HUES6 (cell line): ENCODE results near the gene CARTPT.

Source experiments
- H3K27ac ChIP-seq: 2 replicates; pipeline ENCODE4 v1.7.0; 2013; ENCODE audit warnings: low read depth, mild to moderate bottlenecking, low read length, inconsistent platforms
- H3K27me3 ChIP-seq: 2 replicates; pipeline ENCODE4 v1.6.1; 2013; ENCODE audit warnings: low read length; ENCODE audit not compliant: control insufficient read depth, insufficient read depth
- H3K36me3 ChIP-seq: 2 replicates; pipeline ENCODE4 v1.6.1; 2013; ENCODE audit warnings: low read length; ENCODE audit not compliant: control insufficient read depth, insufficient read depth
- H3K4me1 ChIP-seq: 2 replicates; pipeline ENCODE4 v1.6.1; 2013; ENCODE audit warnings: low read length; ENCODE audit not compliant: control insufficient read depth, insufficient read depth
- H3K4me3 ChIP-seq: 2 replicates; pipeline ENCODE4 v1.5.1; 2013; ENCODE audit warnings: low read depth, low read length
- H3K9ac ChIP-seq: one replicate; pipeline ENCODE4 v1.6.1; 2013; ENCODE audit warnings: mild to moderate bottlenecking, low read length
- H3K9me3 ChIP-seq: 2 replicates; pipeline ENCODE4 v1.6.1; 2013; ENCODE audit warnings: low read depth, low read length; ENCODE audit not compliant: control insufficient read depth, insufficient read depth

The CARTPT gene

GRCh38 chr5:71719063-71719964, at the start of gene CARTPT:
CARTPT (plus strand) TSS chr5:71719275; CDS start chr5:71719294, 19 bp downstream.
- Histone ChIP-seq H3K36me3 (no peaks in the 10 kb centered on the region), H3K9ac (no peak within 1 kb of the TSS), H3K27ac (no peak within 1 kb of the TSS), H3K27me3 (peaks cover 89% of the 10 kb centered on the region), H3K4me1 (no peaks in the 10 kb centered on the region), H3K4me3 (peak within 1 kb of the TSS; percentile 30; the same call in 1 of the 2 replicates), H3K9me3 (no peaks in the 10 kb centered on the region)

DNA sequence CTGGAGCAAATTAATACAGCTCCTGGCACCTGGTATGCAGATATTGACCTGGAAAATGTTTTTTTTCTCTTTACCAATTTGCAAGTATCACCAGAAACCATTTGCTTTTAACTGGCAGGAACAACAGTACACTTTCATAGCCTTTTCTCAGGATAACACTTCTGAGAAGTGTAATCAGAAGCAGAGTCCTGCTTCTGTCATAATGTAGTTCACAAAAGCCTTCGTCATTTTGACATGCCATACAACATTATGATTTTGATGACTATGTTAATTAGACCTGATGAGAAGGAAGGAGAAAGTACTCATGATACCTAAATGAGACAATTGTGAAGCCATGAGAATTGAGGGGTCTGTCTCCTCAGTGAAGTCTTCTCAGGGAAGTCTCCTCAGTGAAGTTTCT, 41.1 kb upstream of the CARTPT start:
- Histone ChIP-seq H3K4me3 (no peak overlapping the region), H3K27me3 (peaks cover 3% of the 10 kb centered on the region; the same call in 1 of the 2 replicates), H3K27ac (no peak overlapping the region), H3K9ac (no peak overlapping the region), H3K4me1 (no peaks in the 10 kb centered on the region), H3K9me3 (no peaks in the 10 kb centered on the region), H3K36me3 (no peaks in the 10 kb centered on the region)

DNA sequence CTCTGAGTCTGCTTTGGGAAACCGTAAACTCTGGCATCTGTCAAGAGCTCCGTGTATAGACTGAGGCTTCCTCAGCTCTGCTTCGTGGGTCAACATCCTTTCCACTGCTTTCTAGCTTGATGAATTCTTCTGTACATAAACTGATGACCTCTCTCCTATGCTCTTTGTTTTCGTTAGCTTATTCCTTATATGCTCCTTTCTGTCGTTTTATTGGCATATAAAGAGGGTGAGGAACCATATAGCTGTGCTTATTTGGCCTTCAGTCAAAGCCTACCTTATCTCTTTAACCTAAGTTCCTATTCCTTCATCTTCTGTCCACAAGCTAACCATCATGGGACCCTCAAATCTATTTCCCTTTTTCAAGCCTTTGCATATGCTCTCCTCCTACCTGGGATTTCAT, 39.4 kb upstream of the CARTPT start:
- Histone ChIP-seq H3K36me3 (no peaks in the 10 kb centered on the region), H3K27ac (no peak overlapping the region), H3K9me3 (no peaks in the 10 kb centered on the region), H3K9ac (no peak overlapping the region), H3K27me3 (peaks cover 3% of the 10 kb centered on the region; the same call in 1 of the 2 replicates), H3K4me1 (no peaks in the 10 kb centered on the region), H3K4me3 (no peak overlapping the region)

DNA sequence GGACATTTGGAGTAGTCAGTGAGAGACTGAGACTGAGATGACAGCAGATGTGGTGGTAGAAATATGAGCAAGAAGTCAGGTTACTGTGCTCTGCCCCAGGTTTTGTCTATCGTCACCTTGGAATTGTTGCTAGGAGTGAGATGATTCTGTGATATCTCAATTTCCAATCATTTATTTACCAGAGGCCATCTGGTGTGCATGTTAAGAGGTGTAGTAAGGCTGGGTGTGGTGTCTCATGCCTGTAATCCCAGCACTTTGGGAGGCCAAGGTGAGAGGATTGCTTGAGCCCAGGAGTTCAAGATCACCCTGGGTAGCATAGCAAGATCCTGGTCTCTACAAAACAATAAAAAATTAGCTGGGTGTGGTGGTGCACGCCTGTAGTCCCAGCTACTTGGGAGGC, 38.6 kb upstream of the CARTPT start:
- H3K4me1 ChIP-seq = no peaks in the 10 kb centered on the region
- peaks cover 3% of the 10 kb centered on the region; the same call in 1 of the 2 replicates for H3K27me3 ChIP-seq
- H3K27ac ChIP-seq = no peak overlapping the region
- no peak overlapping the region for H3K9ac ChIP-seq
- H3K4me3 ChIP-seq = no peak overlapping the region
- H3K36me3 ChIP-seq = no peaks in the 10 kb centered on the region
- no peaks in the 10 kb centered on the region for H3K9me3 ChIP-seq

DNA sequence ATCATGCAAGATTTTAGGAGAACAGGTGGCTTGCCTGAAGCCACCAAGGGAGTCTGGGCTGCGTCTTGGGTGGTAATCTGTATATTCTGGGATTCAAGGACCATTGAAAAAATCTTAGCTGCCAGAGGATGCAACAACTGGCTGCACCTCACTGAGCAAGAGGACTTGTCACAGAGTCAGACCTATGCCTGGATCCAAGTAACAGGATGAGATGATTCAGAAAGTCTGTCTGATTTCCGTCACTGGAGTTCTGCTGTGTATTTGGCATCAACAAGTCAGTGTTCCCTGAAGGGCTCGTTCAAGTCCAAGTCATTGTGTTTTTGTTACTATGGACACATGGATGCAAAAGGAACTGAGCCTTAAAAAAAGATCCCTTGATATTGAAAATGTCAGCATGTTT, 37.8 kb upstream of the CARTPT start:
- Histone ChIP-seq H3K36me3 (no peaks in the 10 kb centered on the region), H3K4me3 (no peak overlapping the region), H3K9ac (no peak overlapping the region), H3K27ac (no peak overlapping the region), H3K4me1 (no peaks in the 10 kb centered on the region), H3K27me3 (peaks cover 3% of the 10 kb centered on the region; the same call in 1 of the 2 replicates), H3K9me3 (no peaks in the 10 kb centered on the region)

DNA sequence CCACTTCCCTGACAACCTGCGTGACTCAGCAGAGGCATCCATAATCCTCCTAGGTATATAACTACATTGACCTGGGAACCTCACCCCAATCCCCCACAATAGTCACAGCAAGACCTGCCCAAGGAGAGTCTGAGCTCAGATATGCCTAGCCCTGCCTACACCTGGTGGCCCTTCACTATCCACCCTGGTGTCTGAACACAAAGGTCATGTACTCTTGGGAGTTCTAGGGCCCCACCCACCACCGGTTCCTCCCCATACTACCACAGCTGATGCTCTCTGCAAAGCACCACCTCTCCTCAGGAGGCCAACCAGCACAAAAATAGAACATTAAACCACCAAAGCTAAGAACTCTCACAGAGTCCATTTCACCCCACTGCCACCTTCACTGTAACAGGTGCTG, 34.8 kb upstream of the CARTPT start:
- Histone ChIP-seq H3K4me3 (no peak overlapping the region), H3K36me3 (no peaks in the 10 kb centered on the region), H3K27ac (no peak overlapping the region), H3K9me3 (no peaks in the 10 kb centered on the region), H3K9ac (no peak overlapping the region), H3K27me3 (no peaks in the 10 kb centered on the region), H3K4me1 (no peaks in the 10 kb centered on the region)

GRCh38 chr5:71693828-71694427, 25.1 kb upstream of the CARTPT start:
- peak overlapping the region; percentile 2; the same call in 1 of the 2 replicates for H3K4me3 ChIP-seq
- peaks cover 12% of the 10 kb centered on the region for H3K4me1 ChIP-seq
- no peak overlapping the region for H3K27ac ChIP-seq
- H3K27me3 ChIP-seq = no peaks in the 10 kb centered on the region
- H3K9me3 ChIP-seq = no peaks in the 10 kb centered on the region
- H3K36me3 ChIP-seq = no peaks in the 10 kb centered on the region
- no peak overlapping the region for H3K9ac ChIP-seq

DNA sequence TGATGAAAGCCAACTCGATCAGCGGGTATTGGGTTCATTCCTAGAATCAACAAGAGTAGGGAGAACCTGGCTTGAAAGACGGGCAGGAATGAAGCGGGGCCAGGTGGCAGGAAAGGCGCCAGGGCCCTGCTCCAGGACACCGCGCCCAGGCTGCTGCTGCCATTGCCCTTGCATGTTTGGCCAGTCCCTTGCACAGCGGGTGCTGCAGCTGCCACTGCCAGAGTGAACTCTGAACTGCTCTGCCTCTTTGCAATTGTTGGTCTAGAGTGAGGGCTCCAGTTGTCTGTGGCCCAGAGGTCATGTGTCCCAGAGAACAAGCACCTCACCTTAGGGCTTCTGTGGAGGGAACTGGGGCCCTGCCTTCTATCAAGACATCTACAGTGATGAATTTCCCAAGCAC, 24.0 kb upstream of the CARTPT start:
- no peaks in the 10 kb centered on the region for H3K36me3 ChIP-seq
- no peak overlapping the region for H3K27ac ChIP-seq
- no peaks in the 10 kb centered on the region for H3K27me3 ChIP-seq
- H3K4me3 ChIP-seq = no peak overlapping the region
- no peak overlapping the region for H3K9ac ChIP-seq
- no peaks in the 10 kb centered on the region for H3K9me3 ChIP-seq
- peaks cover 12% of the 10 kb centered on the region for H3K4me1 ChIP-seq

- peaks cover 12% of the 10 kb centered on the region for H3K4me1 ChIP-seq
- no peaks in the 10 kb centered on the region for H3K36me3 ChIP-seq
- H3K4me3 ChIP-seq = no peak overlapping the region
- H3K9me3 ChIP-seq = no peaks in the 10 kb centered on the region
- H3K27me3 ChIP-seq = no peaks in the 10 kb centered on the region
- no peak overlapping the region for H3K9ac ChIP-seq
- no peak overlapping the region for H3K27ac ChIP-seq
Observed at GRCh38 chr5:71695595-71695994, 23.5 kb upstream of the CARTPT start.

- no peak overlapping the region for H3K4me3 ChIP-seq
- peaks cover 12% of the 10 kb centered on the region for H3K4me1 ChIP-seq
- H3K27me3 ChIP-seq = no peaks in the 10 kb centered on the region
- H3K9me3 ChIP-seq = no peaks in the 10 kb centered on the region
- H3K27ac ChIP-seq = no peak overlapping the region
- H3K36me3 ChIP-seq = no peaks in the 10 kb centered on the region
- no peak overlapping the region for H3K9ac ChIP-seq
Observed at GRCh38 chr5:71697967-71698366, 21.1 kb upstream of the CARTPT start.

- Histone ChIP-seq H3K9me3 (no peaks in the 10 kb centered on the region), H3K27me3 (no peaks in the 10 kb centered on the region), H3K27ac (no peak overlapping the region)
Observed at GRCh38 chr5:71699233-71699632, 19.8 kb upstream of the CARTPT start.

More at GRCh38 chr5:71699233-71699632, 19.8 kb upstream of the CARTPT start:
- Histone ChIP-seq H3K36me3 (no peaks in the 10 kb centered on the region), H3K9ac (no peak overlapping the region), H3K4me3 (no peak overlapping the region), H3K4me1 (peaks cover 11% of the 10 kb centered on the region)
